HG03066 (cell line): ENCODE results near the gene PALLD.

Experiments used
- ATAC-seq: cut with Tn5 transposase; IDR thresholded peaks from one replicate; pipeline ENCODE4 v1.9.1; 2021; ENCODE audit warnings: low read depth; ENCODE audit not compliant: unreplicated experiment

PALLD gene

DNA sequence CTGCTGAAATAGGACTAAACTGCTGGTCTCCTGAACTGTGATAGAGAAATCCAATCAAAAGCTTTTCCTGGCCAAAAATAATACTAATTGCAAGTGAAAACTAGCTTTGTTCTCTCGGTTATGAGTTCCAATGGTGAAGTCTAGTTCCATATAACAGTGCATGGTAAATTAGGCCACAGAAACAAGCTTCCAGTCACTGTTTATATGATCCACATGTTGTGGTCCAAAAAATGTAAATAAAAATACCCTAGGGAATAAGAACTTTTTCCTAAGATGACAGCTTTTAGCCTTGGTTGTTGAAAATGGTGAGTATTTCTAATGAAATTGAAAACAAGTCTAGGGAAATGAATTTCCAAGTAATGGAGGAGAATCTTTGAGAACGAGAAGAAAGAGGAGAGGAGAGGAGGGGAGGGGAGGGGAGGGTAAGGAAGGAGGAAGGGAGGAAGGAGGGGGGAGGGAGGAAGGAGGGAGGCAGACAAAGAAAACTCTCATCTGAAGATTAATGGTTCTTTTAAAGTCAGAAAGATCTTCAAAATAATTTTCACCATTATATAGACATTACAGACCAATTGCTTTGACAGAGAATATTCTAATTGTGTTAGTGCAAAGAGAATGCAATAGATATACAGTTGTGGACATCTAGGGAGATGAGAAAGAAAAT lies 26.1 kb downstream of the PALLD start:
- no peak for ATAC-seq

DNA sequence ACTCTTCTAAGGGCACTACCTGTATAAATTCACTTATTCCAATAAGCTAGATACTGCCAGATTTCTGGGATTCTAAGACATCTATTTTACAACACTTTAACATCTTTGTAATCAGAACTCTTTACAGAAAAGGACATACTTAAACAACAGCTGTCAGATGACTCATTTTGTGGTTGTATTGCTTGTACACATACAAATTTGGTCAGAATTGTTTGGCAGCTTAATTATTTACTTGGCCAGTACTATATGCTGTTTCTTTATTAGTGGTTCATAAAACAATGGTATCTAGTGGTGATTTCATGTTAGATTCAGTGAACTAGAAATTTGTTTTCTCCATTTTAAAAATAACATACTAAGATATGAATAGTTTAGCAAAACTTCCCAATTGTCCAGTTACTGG lies 27.2 kb downstream of the PALLD start:
- no peak for ATAC-seq

DNA sequence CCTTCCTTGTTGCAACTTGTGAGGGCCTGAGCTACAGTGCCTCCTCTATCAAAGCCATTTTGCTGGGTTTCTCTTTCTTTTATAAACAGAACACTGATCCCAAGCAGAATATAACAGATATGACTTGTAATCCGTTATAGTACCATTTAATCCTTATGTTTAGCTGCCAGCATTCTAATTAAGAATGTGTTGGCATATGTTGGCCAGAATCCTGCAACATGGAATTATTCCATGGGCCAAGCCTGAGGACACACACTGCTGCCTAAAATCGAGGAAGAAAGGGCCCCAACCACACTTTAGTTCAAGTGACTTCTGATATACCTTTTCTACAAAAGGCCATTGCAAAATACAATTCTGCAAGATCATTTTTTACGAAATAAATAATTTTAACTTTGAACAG lies 28.0 kb downstream of the PALLD start:
- ATAC-seq, result no peak

DNA sequence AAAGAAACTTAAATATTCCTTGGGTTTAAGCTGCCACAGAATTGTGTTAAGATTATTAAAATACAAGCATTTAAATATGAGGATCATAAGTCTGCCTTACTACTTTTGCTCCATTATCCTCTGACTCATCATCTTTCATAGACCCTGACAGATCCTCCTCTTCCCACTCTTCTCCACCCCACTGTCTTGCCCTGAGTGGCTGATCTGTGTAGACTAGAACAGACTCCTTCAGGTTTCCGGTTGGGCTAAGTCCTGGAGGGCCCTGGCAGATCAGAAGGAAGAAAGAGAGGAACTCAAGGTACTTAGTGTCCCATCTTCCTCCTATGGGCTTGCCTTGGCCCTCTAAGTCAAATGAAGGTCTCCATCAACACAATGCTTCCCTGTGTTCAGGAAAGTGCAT lies 30.7 kb downstream of the PALLD start:
- ATAC-seq, result no peak

DNA sequence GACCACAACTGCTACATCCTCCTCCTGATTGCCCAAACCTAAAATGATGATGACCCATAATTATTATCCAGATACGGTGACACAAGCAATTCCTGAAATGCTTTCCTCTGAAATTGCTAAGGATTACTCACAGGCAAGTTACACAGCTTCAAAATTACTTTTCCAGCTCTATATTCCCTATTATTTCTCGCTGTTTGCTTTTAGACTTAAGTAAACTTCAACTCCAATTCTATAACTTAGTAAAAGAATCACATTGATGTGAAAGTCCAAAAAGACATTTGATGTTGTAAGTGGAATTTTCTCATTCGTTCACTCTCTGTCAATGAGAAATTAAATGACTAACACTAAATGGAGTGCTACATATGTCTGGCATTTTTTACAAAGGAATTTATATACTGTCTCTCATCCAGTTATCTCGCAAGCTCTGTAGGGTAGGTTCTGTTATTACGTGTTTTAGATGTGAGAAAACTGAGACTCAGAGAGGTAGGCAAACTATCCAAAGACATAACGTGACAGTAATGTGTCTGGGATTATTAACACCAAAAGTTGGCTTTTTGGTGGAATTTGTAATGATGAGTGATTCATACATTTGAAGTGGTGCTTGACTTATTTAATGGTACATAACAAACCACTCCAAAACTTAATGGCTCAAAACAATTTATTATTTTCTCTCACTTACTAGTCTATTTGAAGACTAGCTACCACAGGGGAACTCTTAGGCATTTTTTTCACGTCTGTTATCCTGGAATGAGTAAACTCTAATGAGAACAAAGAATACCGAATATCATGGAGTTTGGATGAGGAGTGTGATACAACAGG lies 31.5 kb downstream of the PALLD start:
- ATAC-seq, result no peak

DNA sequence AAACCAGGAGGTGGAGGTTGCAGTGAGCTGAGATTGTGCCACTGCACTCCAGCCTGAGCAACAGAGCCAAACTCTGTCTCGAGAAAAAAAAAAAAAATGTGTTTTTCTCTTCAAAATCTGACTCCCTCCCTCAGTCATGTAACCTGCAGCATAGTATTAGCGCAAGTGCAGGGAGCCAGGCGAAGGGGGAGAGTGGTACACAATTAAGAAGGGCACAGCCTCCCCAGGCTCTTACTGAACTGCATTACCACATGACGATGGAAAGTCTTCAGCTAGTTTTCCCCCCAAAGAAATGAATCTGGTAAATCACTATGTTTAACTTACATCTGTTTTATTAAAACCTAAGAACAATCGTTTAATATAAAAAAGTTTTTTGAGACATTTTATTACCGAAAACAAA lies 32.4 kb downstream of the PALLD start:
- no peak for ATAC-seq

DNA sequence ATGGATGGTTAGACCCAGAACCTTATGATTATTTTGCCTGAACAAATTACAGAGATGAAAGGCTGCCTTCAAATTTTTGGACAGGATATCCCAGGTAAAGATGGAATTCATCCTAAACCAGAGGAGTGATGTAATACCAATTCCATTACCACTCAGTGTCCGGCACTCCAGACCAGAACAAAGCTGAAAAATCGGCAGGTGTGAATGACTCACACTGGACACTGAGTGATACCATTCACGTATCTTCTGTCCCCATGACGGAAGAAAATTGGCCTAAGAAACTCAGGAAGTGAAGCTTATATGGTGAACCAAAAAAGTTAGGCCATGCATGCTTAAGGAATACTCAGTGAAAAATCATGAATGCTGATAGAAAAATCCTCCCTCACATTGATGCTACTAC lies 34.5 kb downstream of the PALLD start:
- ATAC-seq, result no peak

DNA sequence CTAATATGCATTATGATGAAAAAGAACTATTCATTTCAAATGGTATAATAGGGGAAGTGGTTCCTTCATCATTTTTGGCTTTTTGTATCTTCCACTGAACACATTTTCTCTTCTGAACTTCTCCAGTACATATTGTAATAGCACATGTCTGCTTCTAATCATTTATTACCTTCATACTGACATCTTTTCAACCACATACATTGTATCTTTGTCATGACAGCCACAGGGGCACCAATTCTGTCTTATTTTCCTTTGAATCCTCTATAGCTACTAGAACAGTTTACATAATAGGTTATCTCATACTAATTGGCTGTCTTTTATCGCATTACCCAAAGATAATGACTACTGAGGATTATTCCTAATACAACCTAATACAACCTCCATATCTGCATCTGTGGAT lies 37.7 kb downstream of the PALLD start:
- no peak for ATAC-seq

DNA sequence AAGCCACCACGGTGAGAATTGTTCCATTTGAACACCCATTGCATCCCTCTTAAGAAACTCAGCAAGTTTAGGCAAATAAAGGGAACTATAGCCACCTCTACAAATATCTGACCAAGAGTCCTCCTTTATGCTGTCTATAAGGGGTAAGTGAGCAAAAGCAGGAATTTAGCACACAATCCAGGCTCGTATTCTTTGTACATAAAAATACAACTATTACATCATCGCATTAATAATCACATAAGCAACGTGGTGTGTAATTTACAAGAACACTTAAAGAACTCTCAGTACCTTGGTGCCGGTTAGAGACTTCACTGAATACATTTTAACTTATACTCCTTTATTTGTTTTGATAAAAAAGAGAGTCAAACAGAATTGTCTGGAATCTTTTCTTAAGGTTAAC lies 38.8 kb downstream of the PALLD start:
- no peak for ATAC-seq

DNA sequence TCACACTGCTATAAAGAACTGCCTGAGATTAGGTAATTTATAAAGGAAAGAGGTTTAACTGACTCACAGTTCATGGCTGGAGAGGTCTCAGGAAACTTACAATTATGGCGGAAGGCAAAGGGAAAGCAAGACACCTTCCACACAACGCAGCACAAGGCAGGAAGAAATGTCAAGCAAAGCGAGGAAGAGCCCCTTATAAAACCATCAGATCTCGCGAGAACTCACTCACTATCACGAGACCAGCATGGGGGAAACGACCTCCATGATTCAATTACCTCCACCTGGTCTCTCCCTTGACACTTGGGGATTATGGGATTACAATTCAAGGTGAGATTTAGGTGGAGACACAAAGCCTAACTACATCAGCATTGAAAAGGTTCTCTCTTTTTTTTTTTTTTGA lies 39.6 kb downstream of the PALLD start:
- no peak for ATAC-seq

DNA sequence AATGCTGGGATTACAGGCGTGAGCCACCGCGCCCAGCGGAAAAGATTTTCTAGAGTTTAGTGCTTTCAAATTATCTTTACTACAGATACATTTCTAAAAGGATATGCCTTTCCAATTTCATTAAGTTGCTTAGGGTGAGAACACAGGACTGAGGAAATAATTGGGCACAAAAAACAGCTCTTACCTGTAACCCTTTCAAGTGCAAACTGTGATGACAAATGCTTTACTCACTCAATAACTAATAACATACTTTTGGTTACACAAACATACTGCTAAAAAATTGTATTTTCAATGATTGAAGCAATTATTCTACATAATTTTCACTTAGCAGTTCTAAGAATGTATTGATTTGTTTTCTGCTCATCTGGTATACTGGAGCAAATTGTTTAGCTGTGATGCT lies 40.2 kb downstream of the PALLD start:
- no peak for ATAC-seq

DNA sequence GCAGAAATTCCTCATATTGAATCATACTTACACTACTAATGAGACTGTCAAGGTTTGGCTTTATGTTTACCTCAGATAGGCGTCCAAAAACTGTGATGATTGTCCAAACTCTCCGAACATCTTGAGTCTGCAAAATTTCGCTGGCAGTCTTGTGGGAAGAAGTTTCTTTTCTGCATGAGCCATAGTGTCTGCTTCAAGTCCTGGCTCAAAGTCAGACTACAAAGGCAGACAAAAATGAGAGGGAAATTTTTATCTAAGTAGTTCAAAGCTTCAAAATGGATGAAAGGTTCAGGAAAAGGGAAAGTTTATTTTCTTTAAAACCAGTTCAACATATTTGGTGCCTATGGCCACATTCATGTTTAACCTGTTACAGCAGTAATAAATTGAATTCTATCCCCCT lies 40.7 kb downstream of the PALLD start:
- ATAC-seq, result no peak

DNA sequence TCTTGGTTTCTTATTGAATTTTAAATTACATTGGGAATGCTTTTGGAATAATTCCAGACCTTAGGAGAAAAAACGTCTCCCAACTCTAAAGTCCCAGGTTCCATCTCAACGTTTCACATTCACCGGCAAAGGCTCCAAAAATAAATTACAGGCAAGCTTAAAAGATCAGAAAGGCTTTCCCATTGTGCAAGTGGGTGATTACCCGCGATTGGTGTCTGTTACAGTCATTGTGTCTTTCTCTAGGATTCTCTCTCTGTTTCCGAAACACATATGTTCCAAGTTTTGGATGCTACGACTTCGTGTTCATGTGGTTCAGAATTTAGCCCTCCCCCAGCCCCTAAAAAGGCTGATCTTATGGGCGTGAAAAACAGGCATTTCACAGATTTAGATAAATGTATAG lies 41.8 kb downstream of the PALLD start:
- no peak for ATAC-seq

DNA sequence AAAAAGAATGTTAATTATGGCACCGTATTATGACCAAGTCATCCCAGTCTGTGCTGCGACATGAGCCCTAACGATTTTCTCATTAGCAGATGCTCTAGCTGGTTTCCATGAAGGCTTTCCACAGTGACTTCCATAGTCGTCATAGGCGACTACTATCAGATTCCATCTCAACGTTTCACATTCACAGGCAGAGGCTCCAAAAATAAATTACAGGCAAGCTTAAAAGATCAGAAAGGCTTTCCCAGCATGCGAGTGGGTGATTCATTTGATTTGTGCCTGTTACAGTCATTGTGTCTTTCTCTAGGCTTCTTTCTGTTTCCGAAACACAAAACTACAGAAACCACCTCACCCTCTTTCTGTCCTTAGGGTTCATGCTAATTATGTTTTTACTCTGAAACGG lies 43.2 kb downstream of the PALLD start:
- no peak for ATAC-seq

DNA sequence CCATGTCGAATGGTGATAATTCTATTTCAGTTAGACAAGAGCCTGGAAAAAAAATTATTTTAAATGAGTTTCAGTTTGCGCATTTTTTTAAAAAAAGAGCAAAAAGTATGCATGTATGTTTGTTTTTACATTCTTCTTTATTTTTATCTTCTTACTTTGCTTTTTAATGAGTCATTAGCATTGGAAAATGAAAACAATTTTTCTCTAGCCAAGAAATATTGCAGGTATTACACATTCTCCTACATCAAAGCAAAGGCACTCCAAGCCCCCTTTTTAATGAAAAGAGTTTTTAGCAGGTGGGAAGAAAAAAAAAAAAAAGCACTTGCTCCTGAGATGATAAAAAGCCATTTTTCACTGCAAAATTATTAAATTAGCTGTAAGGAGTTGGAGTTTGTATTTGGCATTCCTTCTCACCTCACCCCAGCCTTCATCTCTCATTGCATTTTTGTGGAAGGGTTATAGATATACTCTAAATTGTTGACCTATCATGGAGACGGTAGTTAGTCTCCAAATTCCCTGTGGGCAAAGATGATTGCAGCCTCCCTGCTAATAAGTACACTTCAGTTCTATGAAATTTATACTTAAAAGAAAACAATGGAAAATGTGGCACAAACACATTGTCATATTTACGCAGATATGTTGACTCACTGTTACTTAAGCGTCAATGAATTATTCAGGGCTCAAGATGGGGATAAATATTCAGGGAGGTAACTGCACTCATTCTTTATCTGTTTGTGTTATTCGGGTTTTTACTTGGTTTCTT lies 43.8 kb downstream of the PALLD start:
- no peak for ATAC-seq

DNA sequence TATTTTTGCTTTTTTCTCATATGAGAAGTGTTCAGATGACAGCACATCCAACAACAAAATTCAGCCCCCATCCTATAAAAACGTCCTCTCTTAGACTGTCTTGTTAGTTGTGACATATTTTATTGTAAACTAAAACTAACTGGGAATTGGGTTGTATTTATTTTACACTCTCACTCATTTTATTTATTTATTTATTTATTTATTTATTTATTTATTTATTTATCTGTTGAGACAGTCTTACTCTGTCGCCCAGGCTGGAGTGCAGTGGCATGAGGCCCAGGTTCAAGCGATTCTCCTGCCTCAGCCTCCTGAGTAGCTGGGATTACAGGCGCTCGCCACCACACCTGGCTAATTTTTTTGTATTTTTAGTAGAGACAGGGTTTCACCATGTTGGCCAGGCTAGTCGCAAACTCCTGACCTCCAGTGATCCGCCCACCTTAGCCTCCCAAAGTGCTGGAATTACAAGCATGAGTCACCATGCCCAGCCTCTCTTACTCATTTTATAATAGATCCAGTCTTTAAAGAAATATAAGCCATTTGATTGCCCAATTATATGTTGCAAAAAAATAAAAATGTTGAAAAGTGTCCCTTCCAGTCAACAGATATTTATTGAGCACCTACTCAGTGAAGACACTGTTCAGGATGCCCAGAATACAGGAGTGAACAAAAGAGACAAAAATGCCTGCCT lies 44.6 kb downstream of the PALLD start:
- no peak for ATAC-seq

DNA sequence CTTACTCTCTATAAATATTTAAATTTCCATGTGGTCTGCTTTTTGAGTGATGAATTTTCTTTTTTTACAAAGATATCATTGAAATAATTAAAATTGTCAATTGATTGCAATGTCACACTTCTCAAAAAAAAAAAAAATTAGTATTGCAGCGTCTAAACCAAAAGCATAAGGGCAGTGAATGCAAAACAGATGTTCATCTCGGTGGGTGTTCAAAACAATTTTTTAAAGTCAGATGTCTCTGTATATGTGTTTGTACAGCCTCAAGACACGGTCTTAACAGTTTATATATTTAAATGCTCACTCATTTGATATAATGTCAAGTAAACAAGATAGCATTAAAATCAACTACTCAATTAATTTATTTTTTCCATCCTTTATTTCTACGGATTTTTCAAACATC lies 52.3 kb downstream of the PALLD start:
- no peak for ATAC-seq

DNA sequence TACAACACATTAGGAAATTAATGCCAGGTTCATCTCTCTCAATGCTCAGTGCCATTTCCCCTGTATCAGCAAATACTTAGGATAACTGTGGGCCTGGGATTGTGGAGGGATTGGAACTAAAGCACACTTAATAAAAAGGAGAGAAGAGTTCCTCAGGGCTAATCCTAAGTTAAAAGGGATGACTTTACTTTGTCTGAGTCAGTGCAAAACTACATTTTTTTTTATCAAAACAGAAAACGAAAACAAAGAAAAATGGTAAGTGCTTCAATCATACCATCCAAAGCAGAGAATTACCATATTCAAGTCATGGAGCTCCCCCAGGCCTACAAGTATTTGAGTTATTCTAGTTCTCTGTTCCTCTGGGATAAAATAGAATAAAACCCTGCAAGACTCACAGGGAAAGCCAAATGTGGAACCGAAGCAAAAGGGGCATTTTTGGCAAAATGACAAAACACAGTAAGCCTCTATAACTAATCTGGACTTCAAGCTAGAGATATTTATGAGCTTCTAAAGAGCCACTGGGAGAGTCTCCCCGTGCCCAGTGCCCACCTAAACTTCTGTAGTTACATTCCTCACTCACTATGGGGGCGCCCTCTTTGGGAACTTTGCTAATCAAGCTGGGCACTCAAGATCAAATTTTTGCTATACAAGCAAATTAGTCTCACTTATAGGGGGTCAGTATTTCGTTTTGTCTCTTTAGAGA lies 53.4 kb downstream of the PALLD start:
- no peak for ATAC-seq

DNA sequence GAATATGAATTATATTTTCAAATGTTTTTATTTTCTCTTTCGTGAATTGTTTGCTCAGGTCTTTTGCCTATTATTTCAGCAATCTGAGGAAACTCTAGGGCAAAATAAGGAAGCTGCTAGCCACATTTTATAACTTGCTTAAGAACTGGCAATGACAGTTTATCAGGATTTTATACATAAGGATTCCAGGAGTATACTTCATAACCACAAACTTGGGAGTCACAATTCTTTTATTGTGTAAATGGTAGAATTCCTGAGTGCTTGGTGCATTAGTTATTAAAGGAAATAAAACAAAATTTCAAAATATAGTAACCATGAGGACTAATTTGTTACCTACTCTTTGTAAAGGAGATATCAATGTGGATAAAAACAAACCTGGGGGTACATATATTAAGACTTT lies 54.4 kb downstream of the PALLD start:
- ATAC-seq, result no peak

DNA sequence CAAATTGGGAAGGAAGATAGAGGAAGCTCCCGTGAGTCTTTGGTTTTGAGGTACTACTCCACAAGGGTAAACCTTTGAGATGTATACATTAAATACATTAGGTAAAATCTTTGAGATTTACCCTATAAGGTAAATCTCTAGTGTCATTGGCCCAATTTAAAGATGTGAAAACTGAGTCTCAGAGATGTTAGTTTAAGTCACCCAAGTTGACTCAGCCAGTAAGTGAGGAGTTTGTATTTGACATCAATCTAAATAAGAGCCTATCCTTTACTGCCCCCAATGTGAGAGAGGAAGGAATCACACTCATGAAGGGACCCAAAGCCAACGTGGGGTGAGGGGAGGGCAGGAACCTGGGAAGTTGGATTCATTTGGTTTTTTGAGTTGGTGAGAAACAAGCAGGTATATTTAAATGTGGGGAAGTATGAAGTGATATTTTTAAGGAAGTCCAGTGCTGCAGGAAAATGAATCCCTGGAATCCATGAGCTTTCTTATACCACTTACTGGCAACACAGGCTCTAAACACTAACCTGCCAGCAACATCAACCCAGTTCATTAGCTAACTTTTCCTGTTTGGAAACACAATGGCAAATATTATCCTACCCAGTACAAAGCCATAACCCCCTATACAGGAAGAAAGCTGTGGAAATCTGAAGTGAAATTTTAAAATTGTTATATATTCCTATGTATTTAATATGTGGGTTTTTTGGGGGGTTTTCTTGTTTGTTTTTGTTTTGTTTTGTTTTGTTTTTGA lies 55.3 kb downstream of the PALLD start:
- no peak for ATAC-seq
